CD14-positive monocyte (primary cell): ENCODE results near the gene OVCA2. TPM values are rescaled to one million over a fixed set of nuclear protein-coding genes. Genes with fewer than 3 reads are reported as not detected.

Experiments
- DNase-seq, 3 donors: peaks; one replicate each; pipeline ENCODE4 v3.0.0-alpha.2; 2011 to 2022
- H2AFZ ChIP-seq: 2 replicates; pipeline ENCODE4 v1.6.0; 2012; ENCODE audit warnings: mild to moderate bottlenecking, low read depth, low read length, inconsistent platforms; ENCODE audit not compliant: insufficient read depth, poor library complexity, severe bottlenecking
- H3K27ac ChIP-seq, 2 donors: 1 replicate in 1 of 2; 2 replicates in 1 of 2; pipeline ENCODE4 v1.5.1; 2012 to 2013; ENCODE audit warnings: low read length in 2 of 2, control low read depth in 1 of 2, inconsistent platforms in 1 of 2, low read depth in 1 of 2, mild to moderate bottlenecking in 1 of 2
- H3K27me3 ChIP-seq, 2 donors: one replicate each; pipeline versions ENCODE4 v1.6.0 to v1.6.1; 2011 to 2013; ENCODE audit warnings: low read length in 2 of 2; ENCODE audit not compliant: control insufficient read depth in 2 of 2, insufficient read depth in 2 of 2
- H3K36me3 ChIP-seq, 2 donors: replicated peaks in 1 of 2; 1 replicate in 1 of 2; 2 replicates in 1 of 2; pipeline versions ENCODE4 v1.5.1 to v1.6.1; 2012 to 2013; ENCODE audit warnings: low read length in 2 of 2, control low read depth in 1 of 2, inconsistent platforms in 1 of 2, mild to moderate bottlenecking in 1 of 2; ENCODE audit not compliant: insufficient read depth in 2 of 2, control insufficient read depth in 1 of 2
- H3K4me1 ChIP-seq, 2 donors: 1 replicate in 1 of 2; 2 replicates in 1 of 2; pipeline versions ENCODE4 v1.5.1 to v1.6.1; 2012 to 2013; ENCODE audit warnings: low read length in 2 of 2, control low read depth in 1 of 2, inconsistent platforms in 1 of 2, mild to moderate bottlenecking in 1 of 2, moderate library complexity in 1 of 2; ENCODE audit not compliant: insufficient read depth in 2 of 2, control insufficient read depth in 1 of 2
- H3K4me2 ChIP-seq: replicated peaks from 2 replicates; pipeline ENCODE3; 2012; ENCODE audit warnings: low read length, moderate library complexity, mild to moderate bottlenecking; ENCODE audit not compliant: poor library complexity, severe bottlenecking; ENCODE audit errors: extremely low read depth
- H3K4me3 ChIP-seq, 3 experiments: fragments of 200-600 bp in 1 of 3; sonication (generic) in 1 of 3; replicated peaks in 1 of 3; 1 replicate in 2 of 3; 2 replicates in 1 of 3; pipeline ENCODE4 v1.5.1; 2011 to 2013; ENCODE audit warnings: low read length in 3 of 3, mild to moderate bottlenecking in 3 of 3, control low read depth in 2 of 3, low read depth in 2 of 3, inconsistent platforms in 1 of 3, moderate library complexity in 1 of 3
- H3K79me2 ChIP-seq: 2 replicates; pipeline ENCODE4 v1.6.0; 2012; ENCODE audit warnings: mild to moderate bottlenecking, control low read depth, inconsistent platforms, low read length, moderate library complexity; ENCODE audit not compliant: insufficient read depth
- H3K9ac ChIP-seq: 2 replicates; pipeline ENCODE4 v1.6.0; 2017; ENCODE audit warnings: low read length, mild to moderate bottlenecking; ENCODE audit not compliant: insufficient read depth, poor library complexity, severe bottlenecking
- H3K9me3 ChIP-seq, 2 donors: replicated peaks in 1 of 2; 1 replicate in 1 of 2; 2 replicates in 1 of 2; pipeline versions ENCODE4 v1.5.1 to v1.6.1; 2012 to 2013; ENCODE audit warnings: low read length in 2 of 2, control low read depth in 1 of 2; ENCODE audit not compliant: control insufficient read depth in 1 of 2, insufficient read depth in 1 of 2
- H4K20me1 ChIP-seq: 2 replicates; pipeline ENCODE4 v1.6.0; 2012; ENCODE audit warnings: mild to moderate bottlenecking, low read length, control low read depth, moderate library complexity; ENCODE audit not compliant: insufficient read depth
- H3K27ac Mint-ChIP-seq, 7 donors: one replicate each; pipeline ENCODE4 v1.8.0; 2020; ENCODE audit warnings: mild to moderate bottlenecking in 7 of 7, mixed read lengths in 7 of 7, moderate library complexity in 6 of 7, inconsistent platforms in 2 of 7
- H3K27me3 Mint-ChIP-seq, 3 donors: one replicate each; pipeline ENCODE4 v1.8.0; 2021 to 2022; ENCODE audit warnings: low read depth in 3 of 3, mild to moderate bottlenecking in 3 of 3, mixed read lengths in 3 of 3, moderate library complexity in 3 of 3, inconsistent platforms in 1 of 3
- H3K36me3 Mint-ChIP-seq, 2 donors: one replicate each; pipeline ENCODE4 v1.8.0; 2020; ENCODE audit warnings: mixed read lengths in 2 of 2, inconsistent platforms in 1 of 2, mild to moderate bottlenecking in 1 of 2
- H3K4me1 Mint-ChIP-seq: one replicate; pipeline ENCODE4 v1.8.0; 2020; ENCODE audit warnings: mild to moderate bottlenecking, mixed read lengths
- H3K4me3 Mint-ChIP-seq, 2 donors: one replicate each; pipeline ENCODE4 v1.8.0; 2020; ENCODE audit warnings: mild to moderate bottlenecking in 2 of 2, mixed read lengths in 2 of 2, moderate library complexity in 1 of 2
- H3K9me3 Mint-ChIP-seq, 7 donors: one replicate each; pipeline ENCODE4 v1.8.0; 2020 to 2022; ENCODE audit warnings: mixed read lengths in 7 of 7, mild to moderate bottlenecking in 6 of 7, moderate library complexity in 6 of 7, inconsistent platforms in 2 of 7
- CTCF ChIP-seq: fragments of 200-600 bp; IDR thresholded peaks from one replicate; pipeline ENCODE4 v1.8.0; 2022; ENCODE audit warnings: antibody characterized with exemption, mild to moderate bottlenecking
- WGBS: methylation state at CpG from one replicate; pipeline ENCODE4 v1.1.5; 2013; ENCODE audit warnings: missing lambda C conversion rate; ENCODE audit not compliant: insufficient coverage; 5-methylcytosine and 5-hydroxymethylcytosine counted together
- intact Hi-C, 2 donors: fragments of 100-400 bp; cut with micrococcal nuclease; formaldehyde crosslinking; loops; one replicate each; pipeline versions ENCODE4 v1.15.0 to v1.15.1; 2023
- polyA plus RNA-seq, 3 donors: library from polyadenylated mRNA; depleted of rRNA in 1 of 3; unstranded in 2 of 3; stranded (reverse) in 1 of 3; fragments of 300-500 nt in 2 of 3; fragments of >200 nt in 1 of 3; fragmentation: Illumina TruSeq in 2 of 3; gene quantifications; 1 replicate in 2 of 3; 2 replicates in 1 of 3; pipeline ENCODE4 v1.2.3, GENCODE V29; 2012 to 2021

Gene OVCA2
- polyA plus RNA-seq, 3 donors = 30.5 to 94.9 (median 69.1) TPM

- no peak overlapping the region for H3K9ac ChIP-seq
These were observed 6.8 kb upstream of the OVCA2 start for GRCh38 chr17:2034806-2035540.

More at GRCh38 chr17:2034806-2035540, 6.8 kb upstream of the OVCA2 start:
- Histone ChIP-seq H3K4me2 (no peak overlapping the region), H3K4me1 (peaks cover 10 to 13% of the 10 kb centered on the region in 2 donors), H4K20me1 (no peaks in the 10 kb centered on the region), H3K27ac (no peak overlapping the region), H3K4me3 (no peak overlapping the region), H3K36me3 (peaks cover 19 to 27% of the 10 kb centered on the region in 2 donors), H3K79me2 (no peaks in the 10 kb centered on the region), H3K27me3 (no peaks in the 10 kb centered on the region), H2AFZ (no peak overlapping the region), H3K9me3 (no peaks in the 10 kb centered on the region)
- no peaks in the 10 kb centered on the region for H3K9me3 Mint-ChIP-seq
- no peak for TF ChIP-seq CTCF
- DNase-seq = no peak
- intact Hi-C loops = loop anchor here in 1 of 2 donors (10.0 kb wide), 1 partner anchor 320 kb away; the partner anchor contains the start of gene TLCD2
- H3K27me3 Mint-ChIP-seq = peaks cover 0 to 2% (median under 1%) of the 10 kb centered on the region in 3 donors
- peaks cover 14% of the 10 kb centered on the region for H3K4me1 Mint-ChIP-seq
- no CpG with 5 or more reads among the region's 9 CpGs for WGBS
- H3K27ac Mint-ChIP-seq = no peak overlapping the region
- H3K36me3 Mint-ChIP-seq = peaks cover 26 to 28% of the 10 kb centered on the region in 2 donors
- no peak overlapping the region for H3K4me3 Mint-ChIP-seq
